GM18502 (cell line): ENCODE data around the gene NEXN.

Source experiments
- ATAC-seq: cut with Tn5 transposase; IDR thresholded peaks from one replicate; pipeline ENCODE4 v1.9.1; 2021; ENCODE audit warnings: mild to moderate bottlenecking; ENCODE audit not compliant: unreplicated experiment, poor library complexity

Gene NEXN

DNA sequence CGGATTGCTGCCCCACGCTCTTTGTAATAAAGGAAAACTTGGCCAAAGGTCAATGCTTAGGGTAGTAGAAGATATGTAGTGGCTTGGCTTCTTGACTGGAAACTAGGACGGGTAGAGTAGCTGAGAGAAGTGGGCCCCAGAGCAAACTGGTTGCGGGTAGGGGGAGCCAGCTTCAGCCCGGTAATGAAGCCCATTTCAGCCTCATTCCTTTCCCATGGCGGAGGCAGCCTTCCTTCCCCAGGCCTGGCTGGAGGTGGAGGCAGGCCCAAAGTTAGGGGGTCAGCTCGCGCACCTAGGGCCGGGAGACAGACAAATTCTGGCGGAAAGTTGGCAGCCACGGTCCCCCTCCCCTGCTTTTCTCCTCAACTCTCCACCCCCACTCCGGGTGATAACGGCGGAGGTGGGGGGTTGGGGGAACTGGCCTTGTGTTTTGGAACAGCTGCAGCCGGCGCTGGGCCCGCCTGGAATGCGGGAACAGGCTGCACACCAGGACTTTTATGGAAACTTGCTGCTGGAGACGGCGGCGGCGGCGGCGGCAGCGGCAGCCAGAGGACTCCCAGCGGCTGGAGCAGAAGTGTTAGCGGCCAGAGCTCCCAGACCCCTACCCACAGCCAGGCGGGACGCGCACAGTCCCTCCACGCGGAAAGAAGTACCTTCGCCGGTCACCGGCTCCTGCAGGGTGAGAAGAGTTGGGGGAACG lies at the start of gene NEXN:
Gene NEXN, plus strand, starts transcription at position 544 of the 700 bp plus-strand sequence. CDS start 27,483 bp downstream, outside the sequence.
- ATAC-seq: peak; percentile 26

DNA sequence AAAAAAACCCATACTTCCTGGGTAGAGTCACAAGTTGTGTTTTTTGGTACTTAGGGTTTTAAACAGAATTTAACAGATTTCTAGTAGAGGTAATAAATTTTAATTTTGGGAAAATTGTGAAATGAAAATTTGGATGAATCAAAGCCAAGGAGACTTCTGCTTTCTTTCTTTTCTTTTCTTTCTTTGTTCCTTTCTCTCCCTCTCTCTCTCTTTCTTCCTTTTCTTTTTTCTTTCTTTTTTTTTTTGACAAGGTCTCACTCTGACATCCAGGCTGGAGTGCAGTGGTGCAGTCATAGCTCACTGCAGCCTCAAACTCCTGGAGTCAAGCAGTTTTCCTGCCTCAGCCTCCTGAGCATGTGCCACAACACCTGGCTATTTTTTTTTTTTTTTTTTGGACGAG lies 46.9 kb upstream of the NEXN start:
- ATAC-seq: no peak

- no peak for ATAC-seq
Measured at GRCh38 chr1:77845951-77846350, 42.5 kb upstream of the NEXN start.

- no peak for ATAC-seq
Measured at GRCh38 chr1:77846966-77847365, 41.5 kb upstream of the NEXN start.

DNA sequence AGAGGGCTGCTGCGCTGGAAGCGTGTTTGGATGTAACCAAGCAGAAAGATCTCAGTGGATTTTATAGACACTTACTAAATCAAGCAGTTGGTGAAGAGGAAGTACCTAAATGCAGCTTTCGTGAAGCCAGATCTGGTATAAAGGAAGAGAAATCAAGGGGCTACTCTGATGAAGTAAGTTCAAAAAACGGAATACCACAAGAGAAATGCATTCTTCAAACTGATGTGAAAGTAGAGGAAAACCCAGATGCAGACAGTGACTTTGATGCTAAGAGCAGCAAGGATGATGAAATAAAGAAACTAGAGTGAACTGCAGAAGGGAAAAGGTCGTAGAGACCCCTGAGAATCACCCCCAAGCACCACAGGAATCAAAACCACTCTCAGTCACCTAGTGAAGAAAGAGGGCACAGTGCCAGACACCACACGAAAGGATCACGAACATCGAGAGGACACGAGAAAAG lies 40.8 kb upstream of the NEXN start:
- ATAC-seq: peak; percentile 50

- ATAC-seq: no peak
Measured at GRCh38 chr1:77850082-77850481, 38.3 kb upstream of the NEXN start.

DNA sequence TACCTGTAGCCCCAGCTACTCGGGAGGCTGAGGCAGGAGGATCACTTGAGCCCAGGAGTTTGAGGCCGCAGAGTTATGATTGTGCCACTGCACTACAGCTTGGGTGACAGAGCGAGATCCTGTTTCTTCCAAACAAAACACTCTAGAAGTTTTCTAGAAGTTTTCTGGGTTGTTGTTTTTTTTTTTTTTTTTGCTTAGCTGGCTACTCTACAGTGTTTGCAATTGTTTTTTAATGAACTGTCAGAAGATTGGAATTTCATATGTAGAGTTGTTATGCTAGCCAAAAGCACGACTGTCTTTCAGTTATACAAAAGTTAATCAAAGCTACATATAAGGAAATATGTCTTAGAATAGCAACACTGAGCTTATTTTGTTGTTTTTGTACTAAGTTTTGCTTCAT lies 30.9 kb upstream of the NEXN start:
- no peak for ATAC-seq

DNA sequence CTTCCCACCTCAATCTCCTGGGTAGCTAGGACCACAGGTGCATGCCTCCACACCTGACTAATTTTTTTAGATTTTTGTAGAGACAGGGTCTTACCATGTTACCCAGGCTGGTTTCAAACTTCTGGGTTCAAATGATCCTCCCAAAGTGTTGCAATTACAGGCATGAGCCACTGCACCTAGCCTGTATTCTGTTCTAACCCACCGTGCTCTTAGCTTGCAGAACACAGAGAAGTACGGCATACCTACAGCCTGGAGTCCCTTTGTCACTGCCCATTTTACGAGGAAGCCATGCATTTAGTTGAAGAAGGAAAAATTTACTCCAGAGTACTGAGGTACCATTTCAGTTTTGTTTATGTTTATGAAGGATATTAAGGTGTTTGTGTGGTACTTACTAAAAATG lies 29.7 kb upstream of the NEXN start:
- ATAC-seq: no peak

DNA sequence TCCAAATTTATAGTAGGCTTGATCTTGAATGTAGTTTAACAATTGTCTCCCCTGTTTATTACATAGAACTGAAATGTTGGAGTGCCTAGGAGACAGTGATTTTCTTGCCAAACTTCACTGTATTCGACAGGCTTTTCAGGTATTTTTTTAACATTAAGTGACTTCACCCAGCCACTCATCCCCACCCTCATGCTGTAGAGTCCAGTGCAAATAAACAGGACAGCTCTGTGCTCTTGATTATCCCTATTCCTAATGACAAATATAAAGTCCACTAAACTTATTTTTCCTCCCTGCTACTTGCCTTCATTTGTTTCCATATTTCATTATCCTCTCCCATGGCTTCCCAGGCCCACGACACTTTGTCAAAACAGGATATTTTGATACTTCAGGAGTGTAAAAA lies 29.2 kb upstream of the NEXN start:
- ATAC-seq: no peak

- ATAC-seq: no peak
Measured at GRCh38 chr1:77866296-77866695, 22.1 kb upstream of the NEXN start.

GRCh38 chr1:77872645-77873044 lies 15.8 kb upstream of the NEXN start:
- no peak for ATAC-seq

DNA sequence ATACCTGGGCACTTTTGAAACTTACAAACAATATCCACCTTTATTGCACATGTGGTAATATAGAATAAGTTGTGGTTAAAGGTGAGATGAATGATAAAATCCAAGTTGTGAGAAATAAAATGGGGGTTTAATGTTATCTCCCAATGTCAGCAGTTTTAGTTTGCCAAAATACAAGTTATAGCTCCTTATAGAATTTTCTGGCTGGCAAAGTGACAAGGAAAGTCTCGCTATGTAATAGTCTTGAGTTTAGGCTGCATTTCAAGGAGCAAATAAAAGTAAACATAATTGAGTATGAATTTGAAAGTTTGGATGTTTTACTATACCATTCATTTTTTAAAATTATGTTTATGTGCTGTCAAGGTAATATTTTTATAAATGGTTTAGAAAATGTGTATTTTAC lies 15.0 kb upstream of the NEXN start:
- ATAC-seq: no peak

DNA sequence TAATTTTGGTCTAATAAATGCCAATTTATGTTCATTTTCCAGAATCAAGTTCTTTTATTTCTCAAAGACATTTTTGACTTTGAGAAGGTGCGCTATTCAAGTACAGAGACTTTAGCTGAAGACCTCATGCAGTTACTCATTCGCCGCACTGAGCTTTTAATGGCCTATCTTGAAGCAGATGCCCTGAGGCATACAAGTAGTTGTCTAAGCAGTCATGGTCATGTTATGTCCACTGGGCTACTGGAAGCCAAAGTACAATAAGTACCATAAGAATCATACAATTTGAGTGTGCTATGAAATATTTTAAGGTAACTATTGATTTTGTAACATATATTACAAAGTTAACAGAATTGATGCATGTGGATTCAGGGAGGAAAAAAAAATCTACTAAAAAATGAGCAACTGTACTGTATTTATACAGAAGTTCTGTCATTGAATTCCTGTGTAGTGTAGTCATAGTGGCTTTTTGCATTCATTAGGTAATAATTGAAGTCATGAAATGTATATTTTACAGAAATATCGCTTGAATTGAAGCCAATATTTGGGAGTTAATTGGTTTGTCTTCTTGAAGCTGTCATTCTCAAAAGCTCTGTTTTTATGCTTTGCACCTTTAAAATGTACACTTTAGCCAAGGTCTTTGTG lies 13.5 kb upstream of the NEXN start:
- no peak for ATAC-seq

DNA sequence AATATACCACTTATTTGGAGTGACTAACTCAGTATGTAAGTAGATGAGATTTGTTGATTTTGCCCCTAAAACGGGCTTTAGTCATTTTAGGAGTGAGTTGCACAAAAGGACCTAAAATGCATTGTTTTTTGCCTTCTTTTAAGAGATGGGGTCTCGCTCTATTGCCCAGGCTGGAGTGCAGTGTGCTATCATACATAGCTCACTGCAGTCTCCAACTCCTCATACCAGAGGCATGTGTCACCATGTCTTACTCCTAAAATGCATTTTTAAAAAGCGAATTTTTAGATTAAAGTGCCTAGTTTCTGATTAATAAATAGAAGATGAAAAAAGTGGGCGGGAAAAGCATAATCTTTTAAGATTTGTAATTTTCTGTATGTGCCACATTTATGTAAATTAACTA lies 11.5 kb upstream of the NEXN start:
- ATAC-seq: no peak

- no peak for ATAC-seq
Measured at GRCh38 chr1:77881061-77881460, 7.4 kb upstream of the NEXN start.

GRCh38 chr1:77882411-77882810 lies 6.0 kb upstream of the NEXN start:
- ATAC-seq: no peak

- ATAC-seq: peak; percentile 76
Measured at GRCh38 chr1:77888781-77889642, 588 bp downstream of the NEXN start.

DNA sequence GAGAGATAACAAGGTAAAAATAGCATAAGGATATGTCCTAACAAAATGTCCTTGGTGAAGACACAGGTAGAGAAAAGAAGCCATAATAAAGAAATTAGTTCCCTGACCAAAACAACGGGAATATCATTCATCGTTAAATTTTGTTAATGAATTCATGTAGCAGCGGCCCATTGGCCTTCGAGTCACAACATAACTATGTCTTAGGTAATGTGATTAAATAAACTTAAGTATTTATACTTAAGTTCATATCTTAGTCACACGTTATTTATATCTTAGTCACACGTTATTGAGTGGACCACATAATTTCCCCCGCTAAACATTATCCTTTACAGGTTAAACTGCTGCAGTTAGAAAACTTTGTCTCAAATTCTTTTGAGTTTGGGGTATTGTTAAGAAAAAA lies 1.2 kb downstream of the NEXN start:
- no peak for ATAC-seq

DNA sequence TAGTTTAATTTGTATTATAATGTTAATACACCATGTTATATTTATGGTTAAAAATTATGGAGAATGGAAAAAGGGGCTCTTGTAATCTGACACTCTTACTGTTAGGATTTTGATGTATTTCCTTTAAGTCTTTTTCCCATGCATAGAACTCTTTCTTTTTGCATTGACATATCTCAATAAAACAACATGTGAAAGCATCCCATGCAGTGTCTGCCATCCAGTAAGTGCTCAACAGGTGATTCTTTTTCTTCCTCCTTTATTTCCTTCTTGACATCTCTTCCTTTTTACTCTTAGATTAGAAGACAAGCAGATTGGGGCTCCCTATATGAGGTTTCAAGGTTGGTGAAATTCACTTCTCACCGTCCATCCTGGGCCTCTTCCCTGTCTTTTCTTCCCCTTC lies 2.8 kb downstream of the NEXN start:
- no peak for ATAC-seq

GRCh38 chr1:77899647-77900320 lies 11.4 kb downstream of the NEXN start:
- ATAC-seq: no peak
